HG03097 (cell line): ENCODE data around the gene BIN2.
A peak's percentile ranks its signal among the peaks of the same experiment; 100 is the strongest.
"Not testable (repeated sequence)": the region's sequence is repeated elsewhere in the genome, so short reads cannot be mapped to it uniquely, and the experiment has no call there.

Source experiments
- ATAC-seq: cut with Tn5 transposase; IDR thresholded peaks from one replicate; pipeline ENCODE4 v1.9.1; 2021; ENCODE audit not compliant: unreplicated experiment, low FRiP score

Gene BIN2

DNA sequence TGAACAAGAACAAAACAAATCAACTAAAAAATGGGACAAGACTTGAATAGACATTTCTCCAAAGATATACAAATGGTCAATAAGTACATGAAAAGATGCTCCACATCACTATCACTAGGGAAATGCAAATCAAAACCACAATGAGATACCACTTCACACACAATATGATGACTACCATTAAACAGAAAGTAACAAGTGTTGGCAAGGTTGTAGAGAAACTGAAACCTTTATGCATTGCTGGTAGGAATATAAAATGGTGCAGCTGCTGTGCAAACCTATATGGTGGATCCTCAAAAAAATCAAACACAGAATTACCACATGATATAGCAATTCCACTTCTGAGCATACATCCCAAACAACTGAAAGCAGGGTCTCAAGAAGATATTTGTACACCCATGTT lies 59.0 kb downstream of the BIN2 start:
- ATAC-seq = no peak

DNA sequence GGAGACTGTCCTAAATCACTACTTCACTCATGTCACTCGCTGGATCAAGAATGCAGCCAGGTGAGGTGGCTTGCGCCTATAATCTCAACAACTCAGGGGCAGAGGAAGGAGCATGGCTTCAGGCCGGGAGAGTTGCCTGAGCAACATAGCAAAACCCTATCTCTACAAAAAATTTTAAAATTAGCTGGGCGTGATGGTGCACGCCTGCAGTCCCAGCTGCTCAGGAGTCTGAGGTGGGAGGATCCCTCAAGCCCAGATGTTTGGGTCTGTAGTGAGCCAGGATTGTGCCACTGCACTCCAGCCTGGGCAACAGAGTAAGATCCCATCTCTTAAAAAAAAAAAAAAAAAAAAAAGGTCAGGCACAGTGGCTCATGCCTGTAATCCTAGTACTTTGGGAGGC lies 59.7 kb downstream of the BIN2 start:
- no peak for ATAC-seq

DNA sequence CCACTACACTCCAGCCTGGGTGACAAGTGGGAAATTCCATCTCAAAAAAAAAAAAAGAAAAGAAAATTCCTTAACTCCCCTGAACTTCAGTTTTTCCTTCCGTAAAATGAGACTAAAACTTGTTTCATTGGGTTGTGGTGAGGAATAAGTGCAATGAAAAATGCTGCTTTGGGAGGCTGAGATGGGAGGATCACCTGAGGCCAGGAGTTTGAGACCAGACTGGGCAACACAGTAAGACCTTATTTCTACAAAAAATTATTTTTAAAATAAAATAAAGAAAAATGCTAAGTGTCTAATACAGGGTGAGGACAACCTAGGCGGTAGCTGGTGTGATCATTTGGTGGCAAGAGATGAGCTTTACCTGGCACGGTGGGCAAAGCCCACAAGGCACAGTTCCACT lies 60.6 kb downstream of the BIN2 start:
- no peak for ATAC-seq

DNA sequence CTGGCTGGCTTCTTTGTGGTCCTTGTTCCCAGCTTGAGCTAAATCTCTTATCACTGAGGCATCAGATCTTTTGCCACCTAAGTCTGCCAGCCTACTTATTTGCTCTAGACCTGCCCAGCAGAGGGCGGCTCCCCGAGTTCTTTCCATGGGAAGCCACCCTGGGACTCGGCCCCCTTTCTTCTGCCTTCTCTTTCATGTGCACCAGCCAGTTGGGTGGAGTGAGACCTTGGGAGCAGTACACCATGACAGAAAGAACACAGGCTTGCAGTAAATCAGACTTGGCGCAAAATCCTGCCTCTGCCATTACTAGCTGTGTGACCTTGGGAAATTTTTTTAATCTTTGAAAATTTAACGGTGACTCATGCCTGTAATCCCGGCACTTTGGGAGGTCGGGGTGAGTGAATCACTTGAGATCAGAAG lies 61.2 kb downstream of the BIN2 start:
- ATAC-seq = no peak

DNA sequence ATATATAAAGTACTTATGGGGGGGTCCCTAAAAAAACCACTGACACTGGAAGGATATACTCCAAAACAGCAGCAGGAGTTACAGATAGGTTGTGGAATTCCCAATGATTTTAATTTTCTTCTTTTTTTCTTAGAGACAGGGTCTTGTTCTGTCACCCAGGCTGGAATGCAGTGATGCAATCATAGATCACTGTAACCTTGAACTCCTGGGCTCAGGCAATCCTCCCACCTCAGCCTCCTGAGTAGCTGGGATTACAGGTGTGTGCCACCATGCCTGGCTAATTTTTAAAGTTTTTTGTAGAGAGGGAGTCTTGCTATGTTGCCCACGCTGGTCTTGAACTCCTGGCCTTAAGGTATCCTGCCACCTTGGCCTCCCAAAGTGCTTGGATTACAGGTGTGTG lies 64.4 kb downstream of the BIN2 start:
- not testable (repeated sequence) for ATAC-seq

DNA sequence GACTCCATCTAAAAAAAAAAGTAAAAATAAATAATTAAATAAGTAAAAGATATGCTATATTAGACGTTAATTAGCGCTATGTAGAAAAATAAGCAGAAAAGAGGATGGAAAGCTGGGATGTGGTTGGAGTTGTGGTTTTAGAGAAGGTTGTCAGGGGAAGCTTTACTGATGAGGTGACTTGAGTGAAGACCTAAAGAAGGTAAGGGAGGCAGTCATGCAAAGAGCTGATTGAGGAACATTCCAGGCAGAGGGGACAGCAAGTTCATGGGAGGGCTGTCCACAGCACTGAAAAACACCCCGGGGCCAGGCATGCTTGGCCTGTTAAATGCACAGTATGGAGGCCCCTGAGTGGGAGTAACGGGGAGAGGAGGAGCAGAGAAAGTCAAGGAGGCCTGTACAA lies 69.4 kb downstream of the BIN2 start:
- ATAC-seq = no peak

DNA sequence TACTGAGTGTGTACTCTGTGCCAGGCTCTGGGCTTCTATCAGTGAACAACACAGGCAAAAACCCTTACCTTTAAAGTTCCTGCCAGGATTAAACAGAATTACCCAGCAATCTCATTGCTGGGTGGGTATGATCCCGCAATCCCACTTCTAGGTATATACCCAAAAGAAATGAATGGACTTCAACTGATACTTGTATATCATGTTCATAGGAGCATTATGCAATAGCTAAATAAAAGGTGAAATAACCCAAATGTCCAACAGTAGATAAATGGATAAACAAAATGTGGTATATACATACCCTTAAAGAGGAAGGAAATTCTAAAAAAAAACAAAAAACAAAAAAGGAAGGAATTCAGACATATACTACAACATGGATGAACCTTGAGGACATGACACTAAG lies 70.7 kb downstream of the BIN2 start:
- ATAC-seq = no peak

- ATAC-seq = no peak
Measured at GRCh38 chr12:51247523-51248206, 76.3 kb downstream of the BIN2 start.

- no peak for ATAC-seq
Measured at GRCh38 chr12:51246254-51246853, 77.6 kb downstream of the BIN2 start.

- ATAC-seq = no peak
Measured at GRCh38 chr12:51245476-51246253, 78.3 kb downstream of the BIN2 start.

- no peak for ATAC-seq
Measured at GRCh38 chr12:51244269-51244668, 79.7 kb downstream of the BIN2 start.

DNA sequence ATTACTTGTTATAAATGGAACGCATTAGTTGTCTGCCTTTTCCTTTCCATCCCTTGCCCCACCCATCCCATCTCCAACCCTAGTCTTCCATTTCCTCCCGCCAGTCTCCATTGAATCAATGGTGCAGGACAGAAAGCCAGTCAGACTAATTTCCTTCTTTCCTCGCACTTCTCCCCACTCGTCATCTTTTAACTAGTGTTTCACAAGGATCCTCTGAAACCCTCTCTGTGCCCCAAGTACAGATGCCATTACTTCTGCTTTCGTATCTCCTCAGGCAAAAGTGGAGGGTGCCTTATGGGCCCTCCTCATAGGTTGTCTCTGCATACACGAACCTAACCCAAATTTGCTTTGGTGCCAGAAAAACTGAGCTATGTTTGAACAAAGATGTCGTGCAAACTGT lies 81.1 kb downstream of the BIN2 start:
- ATAC-seq = no peak

DNA sequence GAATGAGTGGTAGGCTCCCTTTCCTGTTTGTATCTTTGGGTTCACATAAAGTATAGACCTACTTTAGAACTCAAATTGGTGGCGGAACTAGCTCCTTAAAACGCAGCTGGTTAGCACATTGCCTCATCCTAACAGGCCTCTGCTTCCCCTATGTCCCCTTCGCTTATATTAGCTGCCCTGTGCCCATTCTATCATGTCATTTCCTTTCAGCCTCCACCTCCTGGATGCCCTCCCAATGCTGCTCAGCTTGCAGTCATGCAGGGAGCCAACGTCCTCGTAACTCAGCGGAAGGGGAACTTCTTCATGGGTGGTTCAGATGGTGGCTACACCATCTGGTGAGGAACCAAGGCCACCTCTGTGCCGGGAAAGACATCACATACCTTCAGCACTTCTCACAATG lies 81.9 kb downstream of the BIN2 start:
- ATAC-seq = no peak

- ATAC-seq = no peak
Measured at GRCh38 chr12:51240971-51241370, 83.0 kb downstream of the BIN2 start.

GRCh38 chr12:51238510-51239334 lies 85.3 kb downstream of the BIN2 start, which contains the start of gene DAZAP2:
Gene DAZAP2 (plus strand): TSS chr12:51238826. CDS start chr12:51238908, 82 bp downstream.
- ATAC-seq = peak; percentile 79

GRCh38 chr12:51238037-51238509 lies 85.9 kb downstream of the BIN2 start:
- no peak for ATAC-seq

- no peak for ATAC-seq
Measured at GRCh38 chr12:51234530-51234929, 89.4 kb downstream of the BIN2 start.

DNA sequence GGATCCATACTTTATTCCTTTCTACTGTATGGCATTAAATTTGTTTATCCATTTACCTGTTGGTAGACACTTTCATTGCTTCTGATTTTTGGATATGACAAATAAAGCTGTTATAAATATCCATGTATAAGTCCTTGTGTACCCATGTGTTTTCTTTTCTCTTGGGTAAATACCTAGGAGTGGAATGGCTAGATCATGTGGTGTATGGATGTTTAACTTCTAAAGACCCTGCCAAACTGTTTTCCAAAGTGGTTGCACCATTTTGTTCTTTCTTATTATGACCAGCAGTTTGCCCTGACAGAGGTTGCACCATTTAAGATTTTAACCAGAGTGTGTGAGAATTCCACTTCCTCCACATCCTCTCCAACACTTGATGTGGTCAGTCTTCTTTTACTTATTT lies 91.3 kb downstream of the BIN2 start:
- no peak for ATAC-seq
